ENCODE measurements around the gene OS9.
A peak's percentile ranks its signal among the peaks of the same experiment; 100 is the strongest.

OS9 gene

GRCh38 chr12:57751788-57752667 is 58.1 kb downstream of the OS9 start, which contains the start of gene CDK4:
Gene CDK4, minus strand, starts transcription at chr12:57752310. Its CDS starts 593 bp downstream, at chr12:57751717.
- peak; percentile 97 for DNase-seq (ENCODE audit: extremely low spot score)
- CTCF ChIA-PET, result interaction anchor here (0.8 to 1.2 kb wide), 4 partner anchors 9 to 293 kb away, joined by 3 read pairs; partner anchors contain the start of gene GLI1
- TF ChIP-seq, protein P1, sequence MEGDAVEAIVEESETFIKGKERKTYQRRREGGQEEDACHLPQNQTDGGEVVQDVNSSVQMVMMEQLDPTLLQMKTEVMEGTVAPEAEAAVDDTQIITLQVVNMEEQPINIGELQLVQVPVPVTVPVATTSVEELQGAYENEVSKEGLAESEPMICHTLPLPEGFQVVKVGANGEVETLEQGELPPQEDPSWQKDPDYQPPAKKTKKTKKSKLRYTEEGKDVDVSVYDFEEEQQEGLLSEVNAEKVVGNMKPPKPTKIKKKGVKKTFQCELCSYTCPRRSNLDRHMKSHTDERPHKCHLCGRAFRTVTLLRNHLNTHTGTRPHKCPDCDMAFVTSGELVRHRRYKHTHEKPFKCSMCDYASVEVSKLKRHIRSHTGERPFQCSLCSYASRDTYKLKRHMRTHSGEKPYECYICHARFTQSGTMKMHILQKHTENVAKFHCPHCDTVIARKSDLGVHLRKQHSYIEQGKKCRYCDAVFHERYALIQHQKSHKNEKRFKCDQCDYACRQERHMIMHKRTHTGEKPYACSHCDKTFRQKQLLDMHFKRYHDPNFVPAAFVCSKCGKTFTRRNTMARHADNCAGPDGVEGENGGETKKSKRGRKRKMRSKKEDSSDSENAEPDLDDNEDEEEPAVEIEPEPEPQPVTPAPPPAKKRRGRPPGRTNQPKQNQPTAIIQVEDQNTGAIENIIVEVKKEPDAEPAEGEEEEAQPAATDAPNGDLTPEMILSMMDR (IDR thresholded peaks at IDR 0.05; ENCODE audit: control extremely low read depth, extremely low read depth, low read depth, missing control alignments), result no peak
- POLR2A ChIA-PET, result no interaction called here

- POLR2A ChIA-PET, result no interaction called here
- DNase-seq (ENCODE audit: extremely low spot score), result no peak
- CTCF ChIA-PET, result interaction anchor here (1.2 kb wide), 1 partner anchor 294 kb away, joined by 3 read pairs; the partner anchor contains the start of gene GLI1
- TF ChIP-seq, protein P1 (IDR thresholded peaks at IDR 0.05; ENCODE audit: control extremely low read depth, extremely low read depth, low read depth, missing control alignments), result no peak
These were observed 58.7 kb downstream of the OS9 start for GRCh38 chr12:57752668-57753000.

- DNase-seq (ENCODE audit: extremely low spot score), result no peak
- ChIA-PET POLR2A (no interaction called here), CTCF (interaction anchor here (0.9 to 1.3 kb wide), 4 partner anchors 9 to 267 kb away, joined by 3 read pairs; partner anchors contain the start of gene TSPAN31)
- TF ChIP-seq, protein P1 (IDR thresholded peaks at IDR 0.05; ENCODE audit: control extremely low read depth, extremely low read depth, low read depth, missing control alignments), result no peak
These were observed 59.9 kb downstream of the OS9 start for GRCh38 chr12:57753756-57754337.

DNA sequence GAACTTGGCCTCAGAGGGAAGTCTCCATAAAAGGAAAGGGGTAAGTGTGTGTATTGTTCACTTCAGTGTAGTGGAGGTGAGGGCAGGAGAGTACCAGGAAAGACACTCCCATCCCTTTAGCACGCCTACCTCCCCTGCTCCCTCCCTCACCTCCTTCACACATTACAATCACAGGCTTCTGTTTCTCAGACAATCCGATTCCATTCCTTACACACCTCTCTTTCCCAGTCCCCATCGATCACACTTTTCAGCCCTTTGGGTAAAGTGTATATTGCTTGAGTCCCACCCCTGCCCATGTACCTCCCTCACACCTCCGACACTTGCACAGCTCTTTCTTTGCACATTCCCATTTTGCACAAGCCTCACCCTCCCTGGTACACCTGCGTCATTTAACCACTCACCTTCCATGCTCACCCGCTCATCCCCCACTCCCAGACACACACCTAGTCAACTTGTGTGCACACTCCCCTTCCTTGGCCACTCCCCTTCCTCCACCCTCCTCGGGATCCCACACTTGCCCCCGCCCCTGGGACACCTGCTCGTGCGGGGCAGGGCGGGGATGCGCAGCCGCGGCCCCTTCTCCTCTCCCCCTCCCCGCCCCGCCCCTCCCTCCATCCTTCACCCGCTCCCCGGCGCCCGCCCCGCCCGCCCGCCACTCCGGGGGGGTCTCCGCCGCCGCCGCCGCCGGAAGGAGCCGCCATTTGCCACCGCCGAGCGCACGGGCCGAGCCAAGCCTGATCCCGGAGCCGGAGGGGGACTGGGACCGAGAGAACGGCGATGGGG is 60.7 kb downstream of the OS9 start, which contains the start of gene MARCHF9:
Gene MARCHF9, plus strand, starts transcription at position 693 of the 783 bp plus-strand sequence. CDS start 426 bp downstream, outside the sequence.
- TF ChIP-seq, protein P1 (IDR thresholded peaks at IDR 0.05; ENCODE audit: control extremely low read depth, extremely low read depth, low read depth, missing control alignments), result no peak
- peak; percentile 86 for DNase-seq (ENCODE audit: extremely low spot score)
- CTCF ChIA-PET, result interaction anchor here (0.9 to 2.4 kb wide), 5 partner anchors 10 to 268 kb away, joined by 3 to 12 read pairs (median 3); partner anchors contain the start of gene TSPAN31
- POLR2A ChIA-PET, result no interaction called here

- ChIA-PET POLR2A (no interaction called here), CTCF (interaction anchor here (1.3 to 2.4 kb wide), 2 partner anchors 148 to 150 kb away, joined by 3 to 12 read pairs; no protein-coding TSS in a partner anchor)
- TF ChIP-seq, protein P1 (IDR thresholded peaks at IDR 0.05; ENCODE audit: control extremely low read depth, extremely low read depth, low read depth, missing control alignments), result no peak
- DNase-seq (ENCODE audit: extremely low spot score), result no peak
These were observed 61.2 kb downstream of the OS9 start for GRCh38 chr12:57755194-57755453.

Measured in GM10248 (cell line).